H9 (cell line): ENCODE results near the gene EXOSC10. TPM values are rescaled to one million over a fixed set of nuclear protein-coding genes. Genes with fewer than 3 reads are reported as not detected.

Experiments
- DNase-seq: peaks from one replicate; pipeline ENCODE4 v3.0.0-alpha.2; 2017
- H2AFZ ChIP-seq: one replicate; pipeline ENCODE4 v1.6.1; 2013; ENCODE audit warnings: mild to moderate bottlenecking, low read length, control low read depth, moderate library complexity
- H2AK5ac ChIP-seq: 2 replicates; pipeline ENCODE4 v1.6.1; 2013; ENCODE audit warnings: low read length, control low read depth, mixed read lengths; ENCODE audit not compliant: insufficient read length
- H2BK120ac ChIP-seq: one replicate; pipeline ENCODE4 v1.6.1; 2013; ENCODE audit warnings: low read depth, mild to moderate bottlenecking, low read length, control low read depth, inconsistent platforms; ENCODE audit not compliant: poor library complexity, severe bottlenecking
- H2BK12ac ChIP-seq: 2 replicates; pipeline ENCODE4 v1.6.1; 2013; ENCODE audit warnings: low read length, control low read depth, mixed read lengths, low read depth; ENCODE audit not compliant: insufficient read length
- H2BK15ac ChIP-seq: 2 replicates; pipeline ENCODE4 v1.6.1; 2013; ENCODE audit warnings: low read depth, low read length, control low read depth
- H2BK20ac ChIP-seq: one replicate; pipeline ENCODE4 v1.6.1; 2013; ENCODE audit warnings: low read depth, mild to moderate bottlenecking, low read length, control low read depth, inconsistent platforms; ENCODE audit not compliant: poor library complexity, severe bottlenecking
- H2BK5ac ChIP-seq: 2 replicates; pipeline ENCODE4 v1.6.1; 2013; ENCODE audit warnings: low read length, control low read depth, mixed read lengths; ENCODE audit not compliant: insufficient read length
- H3K14ac ChIP-seq: 2 replicates; pipeline ENCODE4 v1.6.1; 2013; ENCODE audit warnings: low read length, control low read depth; ENCODE audit not compliant: insufficient read depth
- H3K18ac ChIP-seq: 2 replicates; pipeline ENCODE4 v1.6.1; 2013; ENCODE audit warnings: low read depth, mild to moderate bottlenecking, mixed read lengths, low read length, control low read depth; ENCODE audit not compliant: insufficient read length
- H3K23ac ChIP-seq: 2 replicates; pipeline ENCODE4 v1.6.1; 2013; ENCODE audit warnings: low read length, control low read depth, mixed read lengths, low read depth; ENCODE audit not compliant: insufficient read length
- H3K23me2 ChIP-seq: 2 replicates; pipeline ENCODE4 v1.6.1; 2013; ENCODE audit warnings: low read depth, mild to moderate bottlenecking, mixed read lengths, low read length, control low read depth; ENCODE audit not compliant: insufficient read length, poor library complexity, severe bottlenecking
- H3K27ac ChIP-seq: 2 replicates; pipeline ENCODE4 v1.5.1; 2013; ENCODE audit warnings: low read length, control low read depth, mixed read lengths, low read depth; ENCODE audit not compliant: insufficient read length
- H3K27me3 ChIP-seq: 2 replicates; pipeline ENCODE4 v1.6.1; 2013; ENCODE audit warnings: low read length, control low read depth, inconsistent platforms; ENCODE audit not compliant: insufficient read depth
- H3K4ac ChIP-seq: 2 replicates; pipeline ENCODE4 v1.6.1; 2013; ENCODE audit warnings: low read depth, mild to moderate bottlenecking, control low read depth, inconsistent platforms, low read length, moderate library complexity
- H3K4me1 ChIP-seq: 2 replicates; pipeline ENCODE4 v1.6.1; 2013; ENCODE audit warnings: low read length, control low read depth, inconsistent platforms; ENCODE audit not compliant: insufficient read depth
- H3K4me2 ChIP-seq: 2 replicates; pipeline ENCODE4 v1.6.1; 2013; ENCODE audit warnings: low read length, control low read depth, mixed read lengths; ENCODE audit not compliant: insufficient read length, insufficient read depth
- H3K56ac ChIP-seq: 2 replicates; pipeline ENCODE4 v1.6.1; 2013; ENCODE audit warnings: low read depth, mild to moderate bottlenecking, mixed read lengths, low read length, control low read depth; ENCODE audit not compliant: insufficient read length
- H3K79me1 ChIP-seq: 2 replicates; pipeline ENCODE4 v1.6.1; 2013; ENCODE audit warnings: low read depth, mild to moderate bottlenecking, moderate library complexity, low read length, control low read depth, inconsistent platforms; ENCODE audit not compliant: insufficient read depth, poor library complexity, severe bottlenecking
- H3K79me2 ChIP-seq: 2 replicates; pipeline ENCODE4 v1.6.1; 2013; ENCODE audit warnings: low read length, control low read depth, inconsistent platforms; ENCODE audit not compliant: insufficient read depth
- H3K9ac ChIP-seq: 2 replicates; pipeline ENCODE4 v1.6.1; 2013; ENCODE audit warnings: low read length, control low read depth, mixed read lengths; ENCODE audit not compliant: insufficient read length; ENCODE audit errors: extremely low read depth
- H3K9me3 ChIP-seq: one replicate; pipeline ENCODE4 v1.6.1; 2013; ENCODE audit warnings: low read depth, low read length, inconsistent platforms; ENCODE audit not compliant: control insufficient read depth
- H3T11ph ChIP-seq: one replicate; pipeline ENCODE4 v1.6.1; 2013; ENCODE audit warnings: mild to moderate bottlenecking, low read length, control low read depth, inconsistent platforms
- H4K20me1 ChIP-seq: one replicate; pipeline ENCODE4 v1.6.1; 2013; ENCODE audit not compliant: control insufficient read depth, insufficient read length, insufficient read depth
- H4K5ac ChIP-seq: 2 replicates; pipeline ENCODE4 v1.6.1; 2013; ENCODE audit warnings: low read depth, mild to moderate bottlenecking, mixed read lengths, low read length, control low read depth; ENCODE audit not compliant: insufficient read length
- H4K8ac ChIP-seq: replicated peaks from 2 replicates; pipeline ENCODE4 v1.6.1; 2013; ENCODE audit warnings: low read length, control low read depth, mixed read lengths, low read depth; ENCODE audit not compliant: insufficient read length
- H4K91ac ChIP-seq: 2 replicates; pipeline ENCODE4 v1.6.1; 2013; ENCODE audit warnings: low read depth, mild to moderate bottlenecking, moderate library complexity, mixed read lengths, low read length, control low read depth; ENCODE audit not compliant: insufficient read length
- H3K27ac Mint-ChIP-seq, 3 experiments: 2 replicates in 2 of 3; 3 replicates in 1 of 3; pipeline ENCODE4 v1.8.0; 2020 to 2021; ENCODE audit warnings: mixed read lengths in 3 of 3, mild to moderate bottlenecking in 1 of 3, moderate library complexity in 1 of 3
- H3K27me3 Mint-ChIP-seq: 2 replicates; pipeline ENCODE4 v1.8.0; 2021; ENCODE audit warnings: low read depth, mild to moderate bottlenecking, moderate library complexity, mixed read lengths
- H3K36me3 Mint-ChIP-seq, 3 experiments: 2 replicates in 2 of 3; 3 replicates in 1 of 3; pipeline ENCODE4 v1.8.0; 2020 to 2021; ENCODE audit warnings: low read depth in 3 of 3, mixed read lengths in 3 of 3; ENCODE audit not compliant: insufficient read depth in 1 of 3
- H3K4me1 Mint-ChIP-seq, 2 experiments: 2 replicates each; pipeline ENCODE4 v1.8.0; 2020; ENCODE audit warnings: mixed read lengths in 2 of 2
- H3K4me3 Mint-ChIP-seq, 2 experiments: 2 replicates in 1 of 2; 3 replicates in 1 of 2; pipeline ENCODE4 v1.8.0; 2020 to 2021; ENCODE audit warnings: mild to moderate bottlenecking in 2 of 2, mixed read lengths in 2 of 2, moderate library complexity in 1 of 2
- H3K9me3 Mint-ChIP-seq, 2 experiments: 2 replicates in 1 of 2; 3 replicates in 1 of 2; pipeline ENCODE4 v1.8.0; 2020; ENCODE audit warnings: mild to moderate bottlenecking in 2 of 2, mixed read lengths in 2 of 2, moderate library complexity in 1 of 2
- CTCF ChIP-seq: fragments of 200-600 bp; sonication (generic); conservative IDR thresholded peaks from 3 replicates; pipeline ENCODE4 v1.8.0; 2021; ENCODE audit warnings: antibody characterized with exemption, mild to moderate bottlenecking
- WGBS: extraction: QIAGEN DNeasy Blood & Tissue Kit; methylation state at CpG from one replicate; pipeline ENCODE4 v1.1.7; 2013; ENCODE audit warnings: missing lambda C conversion rate, low lambda C conversion rate, mixed read lengths; ENCODE audit not compliant: insufficient read length; ENCODE audit errors: extremely low coverage; 5-methylcytosine and 5-hydroxymethylcytosine counted together
- total RNA-seq: library from RNA; stranded (reverse); gene quantifications from 2 replicates; pipeline ENCODE4 v1.2.1, GENCODE V29; 2021

The EXOSC10 gene
- total RNA-seq, 1 experiment from 2014 or later: 83.4 TPM

- H2BK20ac ChIP-seq: no peak overlapping the region
- no peak overlapping the region for H3K4ac ChIP-seq
- no peaks in the 10 kb centered on the region for H3K23me2 ChIP-seq
- WGBS: no CpG with 5 or more reads among the region's 6 CpGs
- no peaks in the 10 kb centered on the region for H4K20me1 ChIP-seq
- no peak overlapping the region for H3K14ac ChIP-seq
- no peaks in the 10 kb centered on the region for H3K27me3 ChIP-seq
- H4K91ac ChIP-seq: no peak overlapping the region
- H3K79me1 ChIP-seq: no peaks in the 10 kb centered on the region
- no peak overlapping the region for H2AK5ac ChIP-seq
- Mint-ChIP-seq H3K27ac (no peak overlapping the region; a peak in 1 of 7 replicates), H3K4me1 (peaks cover 11 to 14% of the 10 kb centered on the region in 2 experiments), H3K4me3 (no peak overlapping the region), H3K36me3 (peaks cover 29 to 67% (median 46%) of the 10 kb centered on the region in 3 experiments; a peak in 6 of 7 replicates), H3K9me3 (no peaks in the 10 kb centered on the region), H3K27me3 (no peaks in the 10 kb centered on the region)
- H2BK5ac ChIP-seq: no peak overlapping the region
- no peak overlapping the region for H2BK120ac ChIP-seq
- no peak for DNase-seq
- H3K23ac ChIP-seq: no peak overlapping the region
- H3K56ac ChIP-seq: no peak overlapping the region
- H2BK12ac ChIP-seq: no peak overlapping the region
- H3K79me2 ChIP-seq: no peaks in the 10 kb centered on the region
- no peak overlapping the region for H3K27ac ChIP-seq
- no peak overlapping the region for H3K4me2 ChIP-seq
- H4K5ac ChIP-seq: no peak overlapping the region
- TF ChIP-seq CTCF: no peak
- no peaks in the 10 kb centered on the region for H3K9me3 ChIP-seq
- no peak overlapping the region for H2BK15ac ChIP-seq
- no peak overlapping the region for H4K8ac ChIP-seq
- no peak overlapping the region for H3K18ac ChIP-seq
- H3K9ac ChIP-seq: no peak overlapping the region
- H2AFZ ChIP-seq: no peak overlapping the region
- no peak overlapping the region for H3T11ph ChIP-seq
- 0 out of 2 replicates have a peak, but pooled peaks cover 3% of the 10 kb centered on the region for H3K4me1 ChIP-seq
Observed at GRCh38 chr1:11145741-11146140, 46.1 kb upstream of the EXOSC10 start.
